ENCODE data around the gene GOLGA1.

GRCh38 chr9:124932333-124932732 lies 8.6 kb downstream of the GOLGA1 start:
- TF ChIP-seq SNAPC5 (CRISPR knock-in tag; IDR thresholded peaks at IDR 0.05) (no peak), SRF (CRISPR knock-in tag; IDR thresholded peaks at IDR 0.05) (no peak), CBFA2T2 (conservative IDR thresholded peaks at IDR 0.05) (no peak), MECOM (CRISPR knock-in tag; IDR thresholded peaks at IDR 0.05) (no peak), FOXM1 (IDR thresholded peaks at IDR 0.05; ENCODE audit: low read depth) (no peak), FOXM1 (CRISPR knock-in tag; IDR thresholded peaks at IDR 0.05; ENCODE audit: low read depth) (no peak), CTCF (IDR thresholded peaks at IDR 0.05 in 2 of 3, conservative IDR thresholded peaks at IDR 0.05 in 1 of 3; ENCODE audit: insufficient read depth in 2 of 3, low read depth in 1 of 3, low read length in 3 of 3) (no peak), STAG1 (CRISPR knock-in tag; IDR thresholded peaks at IDR 0.05; ENCODE audit: borderline replicate concordance) (no peak), YY1 (IDR thresholded peaks at IDR 0.05; ENCODE audit: borderline replicate concordance in 1 of 3, control insufficient read depth in 1 of 3, extremely low read depth in 1 of 3, insufficient read depth in 3 of 3, insufficient read length in 1 of 3, insufficient replicate concordance in 2 of 3, low read depth in 1 of 3, low read length in 2 of 3) (no peak), ZKSCAN8 (CRISPR knock-in tag; IDR thresholded peaks at IDR 0.05) (no peak), ZNF592 (IDR thresholded peaks at IDR 0.05) (no peak), UBTF (IDR thresholded peaks at IDR 0.05; ENCODE audit: borderline replicate concordance in 1 of 2, low read depth in 2 of 2, low read length in 2 of 2) (no peak), EP300 (IDR thresholded peaks at IDR 0.05; ENCODE audit: low read length) (no peak), CREB1 (IDR thresholded peaks at IDR 0.05) (no peak), CREB1 (CRISPR knock-in tag; IDR thresholded peaks at IDR 0.05) (no peak), HDAC6 (IDR thresholded peaks at IDR 0.05; ENCODE audit: low read depth, low read length) (no peak)
